Stimulated activated CD4-positive, alpha-beta T cell treated with anti-CD3 and anti-CD28 coated beads, Interleukin-4, amount 100 ng/mL, for 24 hours (primary cell): ENCODE measurements around the gene DNAJC5.
"Not testable (repeated sequence)": the region's sequence is repeated elsewhere in the genome, so short reads cannot be mapped to it uniquely, and the experiment has no call there.

Source experiments
- DNase-seq: peaks from one replicate; pipeline ENCODE4 v3.0.0-alpha.2; 2020

DNAJC5 gene

GRCh38 chr20:63969838-63970713 lies 75.2 kb downstream of the DNAJC5 start, which contains the start of gene ZNF512B:
Gene ZNF512B (minus strand): TSS chr20:63969930. CDS start chr20:63967950, 1,980 bp downstream.
- peak; percentile 63 for DNase-seq

GRCh38 chr20:63970714-63971431 lies 75.9 kb downstream of the DNAJC5 start:
- no peak for DNase-seq

- DNase-seq: not testable (repeated sequence)
Observed at GRCh38 chr20:63971960-63972311, 77.0 kb downstream of the DNAJC5 start.

GRCh38 chr20:63972312-63973159 lies 77.6 kb downstream of the DNAJC5 start:
- no peak for DNase-seq

- no peak for DNase-seq
Observed at GRCh38 chr20:63973160-63973479, 78.2 kb downstream of the DNAJC5 start.

- peak; percentile 78 for DNase-seq
Observed at GRCh38 chr20:63973636-63974401, 78.9 kb downstream of the DNAJC5 start.

- no peak for DNase-seq
Observed at GRCh38 chr20:63974402-63975200, 79.7 kb downstream of the DNAJC5 start.

GRCh38 chr20:63976511-63976910 lies 81.6 kb downstream of the DNAJC5 start:
- DNase-seq: not testable (repeated sequence)

GRCh38 chr20:63976980-63977738 lies 82.2 kb downstream of the DNAJC5 start:
- DNase-seq: no peak

GRCh38 chr20:63977739-63978276 lies 82.9 kb downstream of the DNAJC5 start:
- DNase-seq: peak; percentile 68

- DNase-seq: peak; percentile 62
Observed at GRCh38 chr20:63978319-63979228, 83.6 kb downstream of the DNAJC5 start.

GRCh38 chr20:63979229-63979556 lies 84.3 kb downstream of the DNAJC5 start:
- no peak for DNase-seq

- DNase-seq: peak; percentile 88
Observed at GRCh38 chr20:63979557-63980316, 84.8 kb downstream of the DNAJC5 start, which contains the start of gene SAMD10. Gene SAMD10 (minus strand): TSS chr20:63979642. CDS start chr20:63979467, 175 bp downstream.

- peak; percentile 51 for DNase-seq
Observed at GRCh38 chr20:63980317-63980805, 85.4 kb downstream of the DNAJC5 start.

GRCh38 chr20:63980806-63981728 lies 86.1 kb downstream of the DNAJC5 start, which contains the start of gene PRPF6:
Gene PRPF6 (plus strand): TSS chr20:63981132. CDS start chr20:63981246, 114 bp downstream.
- DNase-seq: peak; percentile 96

- no peak for DNase-seq
Observed at GRCh38 chr20:63982937-63983336, 88.0 kb downstream of the DNAJC5 start.
